HepG2 (cell line): ENCODE data around the gene ATP8A1.

Experiments used
- JUN ChIP-seq: sonication (generic); formaldehyde crosslinking; IDR thresholded peaks from 2 replicates; pipeline ENCODE4 v1.4.0; 2020; ENCODE audit warnings: mild to moderate bottlenecking, missing genetic modification reagents
- MIXL1 ChIP-seq: IDR thresholded peaks from 2 replicates; pipeline ENCODE4 v1.6.1; 2016
- POLR2AphosphoS5 ChIP-seq: IDR thresholded peaks from 2 replicates; pipeline ENCODE4 v1.6.1; 2012; ENCODE audit warnings: low read depth, low read length
- RAD21 ChIP-seq: fragments of 450-650 bp; formaldehyde crosslinking; IDR thresholded peaks from 2 replicates; pipeline ENCODE4 v1.5.0; 2020; ENCODE audit warnings: mild to moderate bottlenecking
- TBP ChIP-seq: sonication (generic); formaldehyde crosslinking; IDR thresholded peaks from 2 replicates; pipeline ENCODE4 v1.5.0; 2020; ENCODE audit warnings: missing genetic modification reagents
- ZNF652 ChIP-seq: IDR thresholded peaks from 2 replicates; pipeline ENCODE4 v1.6.1; 2016; ENCODE audit warnings: low read depth, borderline replicate concordance

DNA sequence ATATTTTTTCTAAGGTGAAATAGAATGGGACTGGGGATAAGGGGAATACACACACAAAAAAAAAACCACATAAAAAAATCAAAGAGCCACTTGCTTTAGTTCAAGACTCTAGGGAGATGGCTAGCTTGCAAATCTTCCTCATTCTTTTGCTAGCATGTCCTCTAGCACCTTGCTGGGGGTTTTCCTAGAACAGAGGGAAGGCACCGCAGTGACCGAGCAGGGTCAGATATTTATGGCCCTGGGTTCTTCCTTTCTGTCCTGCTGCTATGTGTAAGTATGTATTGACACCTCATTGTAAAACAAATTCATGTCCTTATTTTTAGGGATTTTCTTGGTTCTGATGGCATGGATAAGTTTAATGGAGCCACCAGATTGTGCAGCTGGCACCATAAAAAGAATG is 178.4 kb downstream of the ATP8A1 start:
- no peak for TF ChIP-seq RAD21 (CRISPR knock-in tag)
- no peak for TF ChIP-seq TBP
- TF ChIP-seq ZNF652 (CRISPR knock-in tag): no peak
- TF ChIP-seq JUN: no peak
- no peak for TF ChIP-seq MIXL1 (CRISPR knock-in tag)
- TF ChIP-seq POLR2AphosphoS5: no peak
